Measurements from ENCODE around the gene CENPP.

Gene CENPP

DNA sequence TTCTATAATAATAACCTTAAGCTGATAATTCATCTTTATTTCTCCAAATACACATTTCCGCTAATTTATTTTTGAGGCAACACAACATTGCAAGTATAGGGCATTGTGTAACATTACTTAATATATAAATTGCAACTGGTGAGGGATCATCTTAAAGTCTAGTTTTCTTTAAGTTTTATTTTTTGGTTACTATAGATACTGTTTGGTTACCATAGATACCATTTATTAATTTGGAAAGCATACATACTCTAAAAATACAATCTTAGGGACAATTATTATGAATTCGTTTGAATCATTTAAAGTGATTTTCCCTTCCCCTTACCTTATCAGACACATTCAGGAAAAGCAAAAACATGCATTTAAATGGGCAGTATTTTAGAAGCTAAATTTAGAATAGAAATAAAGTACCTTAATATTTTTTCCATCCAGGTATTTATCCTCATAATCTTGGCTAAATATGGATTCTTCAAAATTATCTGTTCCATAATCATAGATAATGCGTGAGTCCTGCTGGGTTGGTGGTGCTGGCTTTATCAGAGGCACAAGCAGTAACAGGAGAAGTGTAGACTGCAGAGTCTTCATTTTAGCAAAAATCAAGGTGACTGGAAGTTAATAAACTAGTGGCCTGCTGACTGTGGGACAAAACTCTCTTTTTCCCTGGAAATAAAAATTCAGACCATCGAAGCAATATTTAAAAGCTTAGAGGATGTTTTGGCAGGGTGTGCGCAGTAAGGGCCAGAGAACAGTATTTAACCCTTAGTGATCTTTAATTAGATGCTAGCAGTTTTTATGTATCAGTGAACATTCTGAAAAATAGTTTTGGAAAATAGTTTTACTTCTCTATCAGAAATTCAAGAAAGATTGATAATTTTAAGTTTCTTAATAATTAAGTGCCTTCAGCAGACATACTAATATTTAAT, 77.3 kb downstream of the CENPP start:
- TF ChIP-seq, protein P1, sequence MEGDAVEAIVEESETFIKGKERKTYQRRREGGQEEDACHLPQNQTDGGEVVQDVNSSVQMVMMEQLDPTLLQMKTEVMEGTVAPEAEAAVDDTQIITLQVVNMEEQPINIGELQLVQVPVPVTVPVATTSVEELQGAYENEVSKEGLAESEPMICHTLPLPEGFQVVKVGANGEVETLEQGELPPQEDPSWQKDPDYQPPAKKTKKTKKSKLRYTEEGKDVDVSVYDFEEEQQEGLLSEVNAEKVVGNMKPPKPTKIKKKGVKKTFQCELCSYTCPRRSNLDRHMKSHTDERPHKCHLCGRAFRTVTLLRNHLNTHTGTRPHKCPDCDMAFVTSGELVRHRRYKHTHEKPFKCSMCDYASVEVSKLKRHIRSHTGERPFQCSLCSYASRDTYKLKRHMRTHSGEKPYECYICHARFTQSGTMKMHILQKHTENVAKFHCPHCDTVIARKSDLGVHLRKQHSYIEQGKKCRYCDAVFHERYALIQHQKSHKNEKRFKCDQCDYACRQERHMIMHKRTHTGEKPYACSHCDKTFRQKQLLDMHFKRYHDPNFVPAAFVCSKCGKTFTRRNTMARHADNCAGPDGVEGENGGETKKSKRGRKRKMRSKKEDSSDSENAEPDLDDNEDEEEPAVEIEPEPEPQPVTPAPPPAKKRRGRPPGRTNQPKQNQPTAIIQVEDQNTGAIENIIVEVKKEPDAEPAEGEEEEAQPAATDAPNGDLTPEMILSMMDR (IDR thresholded peaks at IDR 0.05), result no peak

- TF ChIP-seq, protein P1 (IDR thresholded peaks at IDR 0.05), result no peak
Measured at GRCh38 chr9:92404042-92404836, 78.5 kb downstream of the CENPP start, which contains the start of gene OGN. OGN (minus strand) TSS chr9:92404578; CDS start chr9:92403407, 1,171 bp downstream.

- TF ChIP-seq, protein P1 (IDR thresholded peaks at IDR 0.05), result no peak
Measured at GRCh38 chr9:92405818-92406217, 80.1 kb downstream of the CENPP start.

GRCh38 chr9:92406477-92406876, 80.7 kb downstream of the CENPP start:
- TF ChIP-seq, protein P1 (IDR thresholded peaks at IDR 0.05), result no peak

DNA sequence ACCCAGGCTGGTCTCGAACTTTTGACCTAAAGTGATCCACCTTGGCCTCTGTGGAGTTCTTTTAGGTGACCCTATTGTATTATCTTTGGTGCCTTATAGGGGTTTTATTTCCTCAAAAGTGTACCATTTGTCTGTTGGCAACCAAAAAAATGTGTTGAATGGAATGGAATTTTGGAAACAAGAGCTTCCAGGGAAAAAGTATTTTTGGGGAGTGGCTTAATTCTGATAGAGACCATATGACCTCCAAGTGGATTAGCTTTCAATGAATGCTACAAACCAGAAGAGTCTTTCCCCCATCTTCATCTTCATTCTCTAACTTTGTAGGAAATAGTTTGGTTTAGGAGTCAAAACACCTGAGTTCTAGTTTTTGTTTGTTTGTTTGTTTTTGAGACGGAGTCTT, 82.1 kb downstream of the CENPP start:
- TF ChIP-seq, protein P1 (IDR thresholded peaks at IDR 0.05), result no peak

- TF ChIP-seq, protein P1 (IDR thresholded peaks at IDR 0.05), result no peak
Measured at GRCh38 chr9:92408747-92409478, 83.2 kb downstream of the CENPP start.

DNA sequence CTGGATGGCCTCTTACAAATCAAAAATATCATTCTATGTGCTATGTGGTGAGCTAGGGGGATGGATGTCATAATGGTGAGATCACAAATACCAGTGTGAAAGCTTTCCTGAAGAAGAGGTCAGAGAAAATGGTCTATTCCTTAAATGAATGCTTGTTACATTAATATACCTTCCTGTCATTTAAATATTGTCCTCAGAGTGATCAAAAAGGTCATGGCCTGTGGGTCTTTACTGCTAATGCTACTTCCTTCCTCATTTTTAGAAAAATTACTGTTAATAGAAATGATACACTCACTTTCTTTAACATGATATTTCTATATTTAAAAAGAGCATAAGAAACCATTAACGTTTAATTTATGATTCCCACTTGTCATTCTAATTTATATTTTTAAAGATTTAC, 88.8 kb downstream of the CENPP start:
- TF ChIP-seq, protein P1 (IDR thresholded peaks at IDR 0.05), result no peak
